Spleen (tissue), 7 donors: Measurements from ENCODE around the gene SLC28A2.

Source experiments
- POLR2AphosphoS5 ChIP-seq, 3 donors: sonication (generic); formaldehyde crosslinking; IDR thresholded peaks; one replicate each; pipeline ENCODE4 v1.5.1; 2017; ENCODE audit warnings: antibody characterized with exemption in 3 of 3
- TF ChIP-seq, protein P1 (sequence below), 11 experiments: fragments of 200-600 bp in 7 of 11; fragments of 450-650 bp in 4 of 11; sonication (generic) in 4 of 11; IDR thresholded peaks in 8 of 11; conservative IDR thresholded peaks in 3 of 11; 1 replicate in 7 of 11; 2 replicates in 4 of 11; pipeline versions ENCODE4 v1.4.0 to v1.8.0; 2016 to 2021; ENCODE audit warnings: antibody characterized with exemption in 11 of 11, inconsistent platforms in 4 of 11, mild to moderate bottlenecking in 1 of 11
- donor health status: DM: no; HTN: no; CAD: no; lungs with moderate emphysema.
- donor health status: DM: no; HTN: no; CAD: no.
- donor health status: DM: no; HTN: no; CAD: no.

GRCh38 chr15:45221053-45221599 lies 30.9 kb upstream of the SLC28A2 start:
- TF ChIP-seq, protein P1, sequence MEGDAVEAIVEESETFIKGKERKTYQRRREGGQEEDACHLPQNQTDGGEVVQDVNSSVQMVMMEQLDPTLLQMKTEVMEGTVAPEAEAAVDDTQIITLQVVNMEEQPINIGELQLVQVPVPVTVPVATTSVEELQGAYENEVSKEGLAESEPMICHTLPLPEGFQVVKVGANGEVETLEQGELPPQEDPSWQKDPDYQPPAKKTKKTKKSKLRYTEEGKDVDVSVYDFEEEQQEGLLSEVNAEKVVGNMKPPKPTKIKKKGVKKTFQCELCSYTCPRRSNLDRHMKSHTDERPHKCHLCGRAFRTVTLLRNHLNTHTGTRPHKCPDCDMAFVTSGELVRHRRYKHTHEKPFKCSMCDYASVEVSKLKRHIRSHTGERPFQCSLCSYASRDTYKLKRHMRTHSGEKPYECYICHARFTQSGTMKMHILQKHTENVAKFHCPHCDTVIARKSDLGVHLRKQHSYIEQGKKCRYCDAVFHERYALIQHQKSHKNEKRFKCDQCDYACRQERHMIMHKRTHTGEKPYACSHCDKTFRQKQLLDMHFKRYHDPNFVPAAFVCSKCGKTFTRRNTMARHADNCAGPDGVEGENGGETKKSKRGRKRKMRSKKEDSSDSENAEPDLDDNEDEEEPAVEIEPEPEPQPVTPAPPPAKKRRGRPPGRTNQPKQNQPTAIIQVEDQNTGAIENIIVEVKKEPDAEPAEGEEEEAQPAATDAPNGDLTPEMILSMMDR (IDR thresholded peaks at IDR 0.05 in 8 of 11, conservative IDR thresholded peaks at IDR 0.05 in 3 of 11): no peak
- TF ChIP-seq POLR2AphosphoS5 (IDR thresholded peaks at IDR 0.05): no peak
